ENCODE measurements around the gene CSMD2.

Gene CSMD2

GRCh38 chr1:33993301-33993700 lies 171.7 kb downstream of the CSMD2 start:
- Mint-ChIP-seq H3K4me1 (no peaks in the 10 kb centered on the region), H3K27ac (no peak overlapping the region), H3K36me3 (ENCODE audit: low read depth) (no peaks in the 10 kb centered on the region), H3K4me3 (no peak overlapping the region), H3K9me3 (no peaks in the 10 kb centered on the region), H3K27me3 (peaks cover 11% of the 10 kb centered on the region)
- DNase-seq, result no peak
- ATAC-seq, result no peak

GRCh38 chr1:33990281-33990680 lies 174.7 kb downstream of the CSMD2 start:
- no peak overlapping the region for H3K4me3 Mint-ChIP-seq
- peaks cover 11% of the 10 kb centered on the region for H3K27me3 Mint-ChIP-seq
- H3K36me3 Mint-ChIP-seq (ENCODE audit: low read depth), result no peaks in the 10 kb centered on the region
- ATAC-seq (no peak), DNase-seq (no peak)
- H3K27ac Mint-ChIP-seq, result no peak overlapping the region
- no peaks in the 10 kb centered on the region for H3K4me1 Mint-ChIP-seq
- no peaks in the 10 kb centered on the region for H3K9me3 Mint-ChIP-seq

GRCh38 chr1:33988161-33988560 lies 176.9 kb downstream of the CSMD2 start:
- ATAC-seq, result no peak
- no peak overlapping the region for H3K4me3 Mint-ChIP-seq
- peaks cover 7% of the 10 kb centered on the region for H3K27me3 Mint-ChIP-seq
- H3K36me3 Mint-ChIP-seq (ENCODE audit: low read depth), result no peaks in the 10 kb centered on the region
- H3K27ac Mint-ChIP-seq, result no peak overlapping the region
- no peaks in the 10 kb centered on the region for H3K9me3 Mint-ChIP-seq
- no peak for DNase-seq
- H3K4me1 Mint-ChIP-seq, result no peaks in the 10 kb centered on the region

- Mint-ChIP-seq H3K4me1 (no peaks in the 10 kb centered on the region), H3K4me3 (no peak overlapping the region), H3K27me3 (peaks cover 10% of the 10 kb centered on the region), H3K27ac (no peak overlapping the region), H3K9me3 (no peaks in the 10 kb centered on the region), H3K36me3 (ENCODE audit: low read depth) (no peaks in the 10 kb centered on the region)
- DNase-seq (no peak), ATAC-seq (no peak)
Observed at GRCh38 chr1:33986390-33987095, 178.5 kb downstream of the CSMD2 start.

GRCh38 chr1:33985656-33986055 lies 179.4 kb downstream of the CSMD2 start:
- H3K36me3 Mint-ChIP-seq (ENCODE audit: low read depth), result no peaks in the 10 kb centered on the region

GRCh38 chr1:33984906-33985565 lies 180.0 kb downstream of the CSMD2 start:
- no peak for DNase-seq
- Mint-ChIP-seq H3K4me3 (no peak overlapping the region), H3K27me3 (peaks cover 10% of the 10 kb centered on the region), H3K27ac (no peak overlapping the region), H3K4me1 (no peaks in the 10 kb centered on the region), H3K36me3 (ENCODE audit: low read depth) (no peaks in the 10 kb centered on the region), H3K9me3 (no peaks in the 10 kb centered on the region)
- ATAC-seq, result no peak

More at GRCh38 chr1:33985656-33986055, 179.4 kb downstream of the CSMD2 start:
- no peaks in the 10 kb centered on the region for H3K4me1 Mint-ChIP-seq
- no peak overlapping the region for H3K27ac Mint-ChIP-seq
- peaks cover 9% of the 10 kb centered on the region for H3K27me3 Mint-ChIP-seq
- no peaks in the 10 kb centered on the region for H3K9me3 Mint-ChIP-seq
- no peak overlapping the region for H3K4me3 Mint-ChIP-seq
- ATAC-seq, result no peak
- no peak for DNase-seq

- Mint-ChIP-seq H3K4me1 (no peaks in the 10 kb centered on the region), H3K27ac (no peak overlapping the region), H3K9me3 (no peaks in the 10 kb centered on the region), H3K36me3 (ENCODE audit: low read depth) (no peaks in the 10 kb centered on the region), H3K27me3 (peaks cover 10% of the 10 kb centered on the region), H3K4me3 (no peak overlapping the region)
- DNase-seq, result no peak
- no peak for ATAC-seq
Observed at GRCh38 chr1:33982419-33982818, 182.6 kb downstream of the CSMD2 start.

- peaks cover 10% of the 10 kb centered on the region for H3K27me3 Mint-ChIP-seq
- H3K9me3 Mint-ChIP-seq, result no peaks in the 10 kb centered on the region
- ATAC-seq (no peak), DNase-seq (no peak)
- H3K4me1 Mint-ChIP-seq, result no peaks in the 10 kb centered on the region
- H3K36me3 Mint-ChIP-seq (ENCODE audit: low read depth), result no peaks in the 10 kb centered on the region
- H3K4me3 Mint-ChIP-seq, result no peak overlapping the region
- no peak overlapping the region for H3K27ac Mint-ChIP-seq
Observed at GRCh38 chr1:33979341-33979740, 185.7 kb downstream of the CSMD2 start.

GRCh38 chr1:33975961-33976360 lies 189.1 kb downstream of the CSMD2 start:
- DNase-seq (no peak), ATAC-seq (no peak)
- H3K36me3 Mint-ChIP-seq (ENCODE audit: low read depth), result no peaks in the 10 kb centered on the region
- peaks cover 3% of the 10 kb centered on the region for H3K27me3 Mint-ChIP-seq
- H3K27ac Mint-ChIP-seq, result no peak overlapping the region
- no peaks in the 10 kb centered on the region for H3K9me3 Mint-ChIP-seq
- no peaks in the 10 kb centered on the region for H3K4me1 Mint-ChIP-seq
- H3K4me3 Mint-ChIP-seq, result no peak overlapping the region

- Mint-ChIP-seq H3K4me3 (no peak overlapping the region), H3K27ac (no peak overlapping the region), H3K9me3 (no peaks in the 10 kb centered on the region), H3K36me3 (ENCODE audit: low read depth) (no peaks in the 10 kb centered on the region), H3K4me1 (no peaks in the 10 kb centered on the region), H3K27me3 (peaks cover 3% of the 10 kb centered on the region)
- ATAC-seq (no peak), DNase-seq (no peak)
Observed at GRCh38 chr1:33973799-33974545, 191.1 kb downstream of the CSMD2 start.

GRCh38 chr1:33972676-33973395 lies 192.2 kb downstream of the CSMD2 start:
- Mint-ChIP-seq H3K36me3 (ENCODE audit: low read depth) (no peaks in the 10 kb centered on the region), H3K27ac (no peak overlapping the region), H3K9me3 (no peaks in the 10 kb centered on the region), H3K4me1 (no peaks in the 10 kb centered on the region), H3K27me3 (peaks cover 2% of the 10 kb centered on the region), H3K4me3 (no peak overlapping the region)
- ATAC-seq (no peak), DNase-seq (no peak)

GRCh38 chr1:33971913-33972312 lies 193.1 kb downstream of the CSMD2 start:
- Mint-ChIP-seq H3K27ac (no peak overlapping the region), H3K4me1 (no peaks in the 10 kb centered on the region), H3K4me3 (no peak overlapping the region), H3K36me3 (ENCODE audit: low read depth) (no peaks in the 10 kb centered on the region), H3K27me3 (peaks cover 2% of the 10 kb centered on the region), H3K9me3 (no peaks in the 10 kb centered on the region)
- ATAC-seq (no peak), DNase-seq (no peak)

GRCh38 chr1:33971018-33971710 lies 193.9 kb downstream of the CSMD2 start:
- Mint-ChIP-seq H3K4me1 (no peaks in the 10 kb centered on the region), H3K9me3 (no peaks in the 10 kb centered on the region), H3K27ac (no peak overlapping the region), H3K36me3 (ENCODE audit: low read depth) (no peaks in the 10 kb centered on the region), H3K4me3 (no peak overlapping the region), H3K27me3 (peaks cover 2% of the 10 kb centered on the region)
- DNase-seq (no peak), ATAC-seq (no peak)

- no peak for DNase-seq
- ATAC-seq, result no peak
- Mint-ChIP-seq H3K4me1 (no peaks in the 10 kb centered on the region), H3K27me3 (peaks cover 2% of the 10 kb centered on the region), H3K27ac (no peak overlapping the region), H3K4me3 (no peak overlapping the region), H3K36me3 (ENCODE audit: low read depth) (no peaks in the 10 kb centered on the region), H3K9me3 (no peaks in the 10 kb centered on the region)
Observed at GRCh38 chr1:33970148-33970825, 194.7 kb downstream of the CSMD2 start.
